GM23338 (cell line): ENCODE data around the gene WBP2. TPM values are rescaled to one million over a fixed set of nuclear protein-coding genes. Genes with fewer than 3 reads are reported as not detected.

Experiments
- ATAC-seq: fragments of 200-7000 bp; cut with Tn5 transposase; 3 replicates; pipeline ENCODE4 v1.9.1; 2020
- DNase-seq: peaks from one replicate; pipeline ENCODE4 v3.0.0-alpha.2; 2015; ENCODE audit warnings: low spot score
- H2AFZ ChIP-seq: fragments of 200-600 bp; sonication (generic); 2 replicates; pipeline ENCODE4 v1.8.0; 2016; ENCODE audit warnings: antibody characterized with exemption, mild to moderate bottlenecking, moderate library complexity
- H3F3A ChIP-seq: fragments of 200-600 bp; sonication (generic); replicated peaks from 2 replicates; pipeline ENCODE4 v1.8.0; 2017; ENCODE audit warnings: antibody characterized with exemption, mixed run types, low read depth
- H3K27ac ChIP-seq: fragments of 200-600 bp; sonication (generic); 2 replicates; pipeline ENCODE4 v1.6.1; 2016; ENCODE audit warnings: low read depth
- H3K27me3 ChIP-seq: fragments of 200-600 bp; sonication (generic); 2 replicates; pipeline ENCODE4 v1.8.0; 2016; ENCODE audit warnings: mild to moderate bottlenecking, mixed run types, moderate library complexity; ENCODE audit not compliant: insufficient read depth
- H3K36me3 ChIP-seq: fragments of 200-600 bp; sonication (generic); 2 replicates; pipeline ENCODE4 v1.8.0; 2016; ENCODE audit warnings: mild to moderate bottlenecking; ENCODE audit not compliant: insufficient read depth
- H3K4me1 ChIP-seq: fragments of 200-600 bp; sonication (generic); 2 replicates; pipeline ENCODE4 v1.8.0; 2016; ENCODE audit warnings: mild to moderate bottlenecking, moderate library complexity; ENCODE audit not compliant: insufficient read depth
- H3K4me2 ChIP-seq: fragments of 200-600 bp; sonication (generic); 2 replicates; pipeline ENCODE4 v1.7.1; 2017; ENCODE audit warnings: mixed run types
- H3K4me3 ChIP-seq: fragments of 200-600 bp; sonication (generic); 2 replicates; pipeline ENCODE4 v1.6.1; 2016; ENCODE audit warnings: mixed run types
- H3K79me2 ChIP-seq: fragments of 200-600 bp; sonication (generic); replicated peaks from 2 replicates; pipeline ENCODE4 v1.8.0; 2017; ENCODE audit warnings: mild to moderate bottlenecking; ENCODE audit not compliant: insufficient read depth
- H3K9me2 ChIP-seq: fragments of 200-600 bp; sonication (generic); 2 replicates; pipeline ENCODE4 v1.8.0; 2017; ENCODE audit not compliant: insufficient read depth
- H4K20me1 ChIP-seq: fragments of 200-600 bp; sonication (generic); replicated peaks from 2 replicates; pipeline ENCODE4 v1.8.0; 2017; ENCODE audit warnings: mild to moderate bottlenecking; ENCODE audit not compliant: insufficient read depth
- H3K27ac Mint-ChIP-seq: 2 replicates; pipeline ENCODE4 v1.8.0; 2020; ENCODE audit warnings: inconsistent platforms, mild to moderate bottlenecking, moderate library complexity, mixed read lengths
- H3K27me3 Mint-ChIP-seq: 3 replicates; pipeline ENCODE4 v1.8.0; 2022; ENCODE audit warnings: low read depth, mild to moderate bottlenecking, moderate library complexity, mixed read lengths, inconsistent platforms; ENCODE audit not compliant: insufficient read depth, poor library complexity
- H3K36me3 Mint-ChIP-seq: 3 replicates; pipeline ENCODE4 v1.8.0; 2021; ENCODE audit warnings: low read depth, mild to moderate bottlenecking, inconsistent platforms, moderate library complexity, mixed read lengths
- H3K4me1 Mint-ChIP-seq: 3 replicates; pipeline ENCODE4 v1.8.0; 2020; ENCODE audit warnings: mild to moderate bottlenecking, inconsistent platforms, mixed read lengths
- H3K4me3 Mint-ChIP-seq: 3 replicates; pipeline ENCODE4 v1.8.0; 2021; ENCODE audit warnings: moderate library complexity, mild to moderate bottlenecking, inconsistent platforms, mixed read lengths
- H3K9me3 Mint-ChIP-seq: 3 replicates; pipeline ENCODE4 v1.8.0; 2020; ENCODE audit warnings: moderate library complexity, mild to moderate bottlenecking, inconsistent platforms, mixed read lengths
- CREB1 ChIP-seq: fragments of 250-450 bp; sonication (Bioruptor Pico); IDR thresholded peaks from 2 replicates; pipeline ENCODE4 v1.5.0; 2020; ENCODE audit warnings: low read depth, mild to moderate bottlenecking, moderate library complexity
- CTCF ChIP-seq, 2 experiments: fragments of 200-600 bp in 1 of 2; sonication (generic) in 1 of 2; conservative IDR thresholded peaks; 2 replicates each; pipeline versions ENCODE4 v1.5.1 to v1.6.1; 2016 to 2017; ENCODE audit warnings: antibody characterized with exemption in 2 of 2, low read depth in 2 of 2, mild to moderate bottlenecking in 2 of 2, moderate library complexity in 1 of 2
- ETS1 ChIP-seq: IDR thresholded peaks from 2 replicates; pipeline ENCODE4 v1.6.1; 2016; ENCODE audit warnings: antibody characterized with exemption
- EZH2 ChIP-seq: fragments of 200-600 bp; sonication (generic); IDR thresholded peaks from one replicate; pipeline ENCODE4 v1.8.0; 2017; ENCODE audit warnings: antibody characterized with exemption, mild to moderate bottlenecking, low read depth; ENCODE audit not compliant: unreplicated experiment
- EZH2phosphoT487 ChIP-seq: fragments of 200-600 bp; sonication (generic); IDR thresholded peaks from one replicate; pipeline ENCODE4 v1.8.1; 2018; ENCODE audit warnings: antibody characterized with exemption; ENCODE audit not compliant: unreplicated experiment
- JUNB ChIP-seq: IDR thresholded peaks from one replicate; pipeline ENCODE4 v1.6.1; 2016; ENCODE audit warnings: antibody characterized with exemption; ENCODE audit not compliant: unreplicated experiment
- NANOG ChIP-seq: IDR thresholded peaks from 2 replicates; pipeline ENCODE4 v1.6.1; 2016; ENCODE audit warnings: antibody characterized with exemption, borderline replicate concordance
- STAT1 ChIP-seq: IDR thresholded peaks from one replicate; pipeline ENCODE4 v1.6.1; 2016; ENCODE audit warnings: antibody characterized with exemption; ENCODE audit not compliant: unreplicated experiment
- ZNF114 ChIP-seq: fragments of 250-450 bp; sonication (Bioruptor Pico); IDR thresholded peaks from 2 replicates; pipeline ENCODE4 v1.5.0; 2020; ENCODE audit warnings: mild to moderate bottlenecking, moderate library complexity
- ZNF331 ChIP-seq: fragments of 250-450 bp; sonication (Bioruptor Pico); IDR thresholded peaks from 2 replicates; pipeline ENCODE4 v1.5.0; 2020; ENCODE audit warnings: low read depth, mild to moderate bottlenecking, moderate library complexity
- polyA plus RNA-seq: library from polyadenylated mRNA; unstranded; fragments of >200 nt; fragmentation: Nextera tagmentation; extraction: Ambion mirVana; gene quantifications from 2 replicates; pipeline ENCODE4 v1.2.1, GENCODE V29; 2016
- total RNA-seq: library from RNA; depleted of rRNA; stranded (reverse); fragments of >200 nt; shearing (Covaris generic); gene quantifications from 2 replicates; pipeline ENCODE4 v1.2.3, GENCODE V29; 2014
- TF ChIP-seq, protein P1 (sequence below): IDR thresholded peaks from one replicate; pipeline ENCODE4 v1.6.1; 2018; ENCODE audit warnings: antibody characterized with exemption; ENCODE audit not compliant: unreplicated experiment
- TF ChIP-seq, protein P2 (sequence below): fragments of 250-450 bp; sonication (Bioruptor Pico); IDR thresholded peaks from 2 replicates; pipeline ENCODE4 v1.5.0; 2020; ENCODE audit warnings: mild to moderate bottlenecking, moderate library complexity

Gene WBP2
- total and polyA plus RNA-seq, 2 experiments from 2014 or later = 36.2 to 63.5 TPM

DNA sequence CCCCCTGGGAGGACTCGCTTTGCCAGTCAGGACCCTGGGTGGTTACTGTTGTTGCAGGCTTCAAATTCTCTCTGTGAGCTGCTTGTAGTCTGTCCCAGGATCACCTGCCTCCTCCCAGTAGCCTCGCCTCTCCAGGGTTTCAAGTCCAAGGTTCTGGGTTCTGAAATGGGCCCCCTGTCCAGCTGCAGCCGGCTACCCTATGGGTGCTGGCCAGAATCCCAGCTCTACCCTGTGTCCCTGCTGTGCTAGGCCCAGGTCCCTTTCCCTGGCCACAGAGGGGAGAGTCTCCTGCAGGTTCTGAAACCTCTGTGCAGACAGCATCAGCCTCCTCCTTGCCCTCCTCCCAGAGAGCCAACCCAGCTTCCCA, 32.4 kb downstream of the WBP2 start:
- Histone ChIP-seq H3K79me2 (no peaks in the 10 kb centered on the region), H3K27me3 (no peaks in the 10 kb centered on the region), H3K4me3 (no peak overlapping the region), H2AFZ (no peak overlapping the region), H3F3A (peaks cover 15% of the 10 kb centered on the region; the same call in 1 of the 2 replicates), H4K20me1 (no peaks in the 10 kb centered on the region; the same call in 1 of the 2 replicates), H3K36me3 (no peaks in the 10 kb centered on the region; the same call in none of the 2 replicates), H3K27ac (no peak overlapping the region), H3K9me2 (no peaks in the 10 kb centered on the region), H3K4me2 (no peak overlapping the region), H3K4me1 (peaks cover 9% of the 10 kb centered on the region)
- no peak for DNase-seq
- Mint-ChIP-seq H3K27ac (no peak overlapping the region), H3K4me3 (no peak overlapping the region), H3K27me3 (peaks cover 4% of the 10 kb centered on the region), H3K4me1 (peaks cover 5% of the 10 kb centered on the region; the same call in 2 of the 3 replicates), H3K9me3 (no peaks in the 10 kb centered on the region), H3K36me3 (peaks cover 41% of the 10 kb centered on the region)
- TF ChIP-seq EZH2 (no peak), ETS1 (no peak), ZNF331 (CRISPR knock-in tag) (no peak), STAT1 (no peak), EZH2phosphoT487 (no peak), JUNB (no peak), ZNF114 (CRISPR knock-in tag) (no peak), CTCF (conservative IDR thresholded peaks at IDR 0.05; ENCODE audit: low read depth in 2 of 2) (no peak), NANOG (no peak), CREB1 (CRISPR knock-in tag) (no peak)
- TF ChIP-seq, protein P1, sequence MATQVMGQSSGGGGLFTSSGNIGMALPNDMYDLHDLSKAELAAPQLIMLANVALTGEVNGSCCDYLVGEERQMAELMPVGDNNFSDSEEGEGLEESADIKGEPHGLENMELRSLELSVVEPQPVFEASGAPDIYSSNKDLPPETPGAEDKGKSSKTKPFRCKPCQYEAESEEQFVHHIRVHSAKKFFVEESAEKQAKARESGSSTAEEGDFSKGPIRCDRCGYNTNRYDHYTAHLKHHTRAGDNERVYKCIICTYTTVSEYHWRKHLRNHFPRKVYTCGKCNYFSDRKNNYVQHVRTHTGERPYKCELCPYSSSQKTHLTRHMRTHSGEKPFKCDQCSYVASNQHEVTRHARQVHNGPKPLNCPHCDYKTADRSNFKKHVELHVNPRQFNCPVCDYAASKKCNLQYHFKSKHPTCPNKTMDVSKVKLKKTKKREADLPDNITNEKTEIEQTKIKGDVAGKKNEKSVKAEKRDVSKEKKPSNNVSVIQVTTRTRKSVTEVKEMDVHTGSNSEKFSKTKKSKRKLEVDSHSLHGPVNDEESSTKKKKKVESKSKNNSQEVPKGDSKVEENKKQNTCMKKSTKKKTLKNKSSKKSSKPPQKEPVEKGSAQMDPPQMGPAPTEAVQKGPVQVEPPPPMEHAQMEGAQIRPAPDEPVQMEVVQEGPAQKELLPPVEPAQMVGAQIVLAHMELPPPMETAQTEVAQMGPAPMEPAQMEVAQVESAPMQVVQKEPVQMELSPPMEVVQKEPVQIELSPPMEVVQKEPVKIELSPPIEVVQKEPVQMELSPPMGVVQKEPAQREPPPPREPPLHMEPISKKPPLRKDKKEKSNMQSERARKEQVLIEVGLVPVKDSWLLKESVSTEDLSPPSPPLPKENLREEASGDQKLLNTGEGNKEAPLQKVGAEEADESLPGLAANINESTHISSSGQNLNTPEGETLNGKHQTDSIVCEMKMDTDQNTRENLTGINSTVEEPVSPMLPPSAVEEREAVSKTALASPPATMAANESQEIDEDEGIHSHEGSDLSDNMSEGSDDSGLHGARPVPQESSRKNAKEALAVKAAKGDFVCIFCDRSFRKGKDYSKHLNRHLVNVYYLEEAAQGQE = no peak
- TF ChIP-seq, protein P2, sequence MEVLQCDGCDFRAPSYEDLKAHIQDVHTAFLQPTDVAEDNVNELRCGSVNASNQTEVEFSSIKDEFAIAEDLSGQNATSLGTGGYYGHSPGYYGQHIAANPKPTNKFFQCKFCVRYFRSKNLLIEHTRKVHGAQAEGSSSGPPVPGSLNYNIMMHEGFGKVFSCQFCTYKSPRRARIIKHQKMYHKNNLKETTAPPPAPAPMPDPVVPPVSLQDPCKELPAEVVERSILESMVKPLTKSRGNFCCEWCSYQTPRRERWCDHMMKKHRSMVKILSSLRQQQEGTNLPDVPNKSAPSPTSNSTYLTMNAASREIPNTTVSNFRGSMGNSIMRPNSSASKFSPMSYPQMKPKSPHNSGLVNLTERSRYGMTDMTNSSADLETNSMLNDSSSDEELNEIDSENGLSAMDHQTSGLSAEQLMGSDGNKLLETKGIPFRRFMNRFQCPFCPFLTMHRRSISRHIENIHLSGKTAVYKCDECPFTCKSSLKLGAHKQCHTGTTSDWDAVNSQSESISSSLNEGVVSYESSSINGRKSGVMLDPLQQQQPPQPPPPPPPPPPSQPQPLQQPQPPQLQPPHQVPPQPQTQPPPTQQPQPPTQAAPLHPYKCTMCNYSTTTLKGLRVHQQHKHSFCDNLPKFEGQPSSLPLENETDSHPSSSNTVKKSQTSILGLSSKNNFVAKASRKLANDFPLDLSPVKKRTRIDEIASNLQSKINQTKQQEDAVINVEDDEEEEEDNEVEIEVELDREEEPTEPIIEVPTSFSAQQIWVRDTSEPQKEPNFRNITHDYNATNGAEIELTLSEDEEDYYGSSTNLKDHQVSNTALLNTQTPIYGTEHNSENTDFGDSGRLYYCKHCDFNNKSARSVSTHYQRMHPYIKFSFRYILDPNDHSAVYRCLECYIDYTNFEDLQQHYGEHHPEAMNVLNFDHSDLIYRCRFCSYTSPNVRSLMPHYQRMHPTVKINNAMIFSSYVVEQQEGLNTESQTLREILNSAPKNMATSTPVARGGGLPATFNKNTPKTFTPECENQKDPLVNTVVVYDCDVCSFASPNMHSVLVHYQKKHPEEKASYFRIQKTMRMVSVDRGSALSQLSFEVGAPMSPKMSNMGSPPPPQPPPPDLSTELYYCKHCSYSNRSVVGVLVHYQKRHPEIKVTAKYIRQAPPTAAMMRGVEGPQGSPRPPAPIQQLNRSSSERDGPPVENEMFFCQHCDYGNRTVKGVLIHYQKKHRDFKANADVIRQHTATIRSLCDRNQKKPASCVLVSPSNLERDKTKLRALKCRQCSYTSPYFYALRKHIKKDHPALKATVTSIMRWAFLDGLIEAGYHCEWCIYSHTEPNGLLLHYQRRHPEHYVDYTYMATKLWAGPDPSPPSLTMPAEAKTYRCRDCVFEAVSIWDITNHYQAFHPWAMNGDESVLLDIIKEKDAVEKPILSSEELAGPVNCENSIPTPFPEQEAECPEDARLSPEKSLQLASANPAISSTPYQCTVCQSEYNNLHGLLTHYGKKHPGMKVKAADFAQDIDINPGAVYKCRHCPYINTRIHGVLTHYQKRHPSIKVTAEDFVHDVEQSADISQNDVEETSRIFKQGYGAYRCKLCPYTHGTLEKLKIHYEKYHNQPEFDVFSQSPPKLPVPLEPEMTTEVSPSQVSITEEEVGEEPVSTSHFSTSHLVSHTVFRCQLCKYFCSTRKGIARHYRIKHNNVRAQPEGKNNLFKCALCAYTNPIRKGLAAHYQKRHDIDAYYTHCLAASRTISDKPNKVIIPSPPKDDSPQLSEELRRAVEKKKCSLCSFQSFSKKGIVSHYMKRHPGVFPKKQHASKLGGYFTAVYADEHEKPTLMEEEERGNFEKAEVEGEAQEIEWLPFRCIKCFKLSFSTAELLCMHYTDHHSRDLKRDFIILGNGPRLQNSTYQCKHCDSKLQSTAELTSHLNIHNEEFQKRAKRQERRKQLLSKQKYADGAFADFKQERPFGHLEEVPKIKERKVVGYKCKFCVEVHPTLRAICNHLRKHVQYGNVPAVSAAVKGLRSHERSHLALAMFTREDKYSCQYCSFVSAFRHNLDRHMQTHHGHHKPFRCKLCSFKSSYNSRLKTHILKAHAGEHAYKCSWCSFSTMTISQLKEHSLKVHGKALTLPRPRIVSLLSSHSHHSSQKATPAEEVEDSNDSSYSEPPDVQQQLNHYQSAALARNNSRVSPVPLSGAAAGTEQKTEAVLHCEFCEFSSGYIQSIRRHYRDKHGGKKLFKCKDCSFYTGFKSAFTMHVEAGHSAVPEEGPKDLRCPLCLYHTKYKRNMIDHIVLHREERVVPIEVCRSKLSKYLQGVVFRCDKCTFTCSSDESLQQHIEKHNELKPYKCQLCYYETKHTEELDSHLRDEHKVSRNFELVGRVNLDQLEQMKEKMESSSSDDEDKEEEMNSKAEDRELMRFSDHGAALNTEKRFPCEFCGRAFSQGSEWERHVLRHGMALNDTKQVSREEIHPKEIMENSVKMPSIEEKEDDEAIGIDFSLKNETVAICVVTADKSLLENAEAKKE (CRISPR knock-in tag) = no peak
- no peak for ATAC-seq
